Fibroblast of lung (primary cell): ENCODE measurements around the gene SELENOK. TPM values are rescaled to one million over a fixed set of nuclear protein-coding genes. Genes with fewer than 3 reads are reported as not detected.
"Not testable (repeated sequence)": the region's sequence is repeated elsewhere in the genome, so short reads cannot be mapped to it uniquely, and the experiment has no call there.

Source experiments
- DNase-seq, 2 donors: peaks; one replicate each; pipeline versions ENCODE4 v3.0.0 to v3.0.0-alpha.2; 2010; ENCODE audit warnings: low read depth in 2 of 2
- H2AFZ ChIP-seq: 2 replicates; pipeline ENCODE4 v1.5.1; 2012; ENCODE audit warnings: low read length, control low read depth, inconsistent platforms
- H3K27ac ChIP-seq: 2 replicates; pipeline ENCODE4 v1.5.1; 2011; ENCODE audit warnings: low read length, control low read depth; ENCODE audit not compliant: insufficient read depth
- H3K27me3 ChIP-seq: 2 replicates; pipeline ENCODE4 v1.5.1; 2011; ENCODE audit warnings: mild to moderate bottlenecking, low read length; ENCODE audit not compliant: control insufficient read depth, insufficient read depth
- H3K36me3 ChIP-seq: 2 replicates; pipeline ENCODE4 v1.5.1; 2011; ENCODE audit warnings: low read length; ENCODE audit not compliant: control insufficient read depth, insufficient read depth
- H3K4me1 ChIP-seq: 2 replicates; pipeline ENCODE4 v1.5.1; 2011; ENCODE audit warnings: low read length; ENCODE audit not compliant: control insufficient read depth, insufficient read depth; ENCODE audit errors: extremely low read depth
- H3K4me2 ChIP-seq: 2 replicates; pipeline ENCODE4 v1.5.1; 2011; ENCODE audit warnings: low read length, control low read depth; ENCODE audit not compliant: insufficient read depth; ENCODE audit errors: extremely low read depth
- H3K4me3 ChIP-seq, 4 experiments: fragments of 200-600 bp in 1 of 4; sonication (generic) in 1 of 4; replicated peaks in 1 of 4; 2 replicates each; pipeline ENCODE4 v1.5.1; 2011 to 2016; ENCODE audit warnings: low read length in 4 of 4, low read depth in 3 of 4, mild to moderate bottlenecking in 3 of 4, control low read depth in 2 of 4, inconsistent platforms in 1 of 4, mixed read lengths in 1 of 4; ENCODE audit not compliant: insufficient read depth in 1 of 4; ENCODE audit errors: control extremely low read depth in 1 of 4
- H3K79me2 ChIP-seq: 2 replicates; pipeline ENCODE4 v1.5.1; 2012; ENCODE audit warnings: mild to moderate bottlenecking, low read length, inconsistent platforms; ENCODE audit not compliant: control insufficient read depth, insufficient read depth
- H3K9ac ChIP-seq: 2 replicates; pipeline ENCODE4 v1.5.1; 2011; ENCODE audit warnings: mild to moderate bottlenecking, low read length, control low read depth; ENCODE audit not compliant: insufficient read depth
- H3K9me3 ChIP-seq: 2 replicates; pipeline ENCODE4 v1.5.1; 2012; ENCODE audit warnings: low read depth, low read length; ENCODE audit not compliant: control insufficient read depth, insufficient read depth
- H4K20me1 ChIP-seq: 2 replicates; pipeline ENCODE4 v1.5.1; 2011; ENCODE audit warnings: low read length; ENCODE audit not compliant: control insufficient read depth, insufficient read depth; ENCODE audit errors: extremely low read depth
- EZH2 ChIP-seq: IDR thresholded peaks from 2 replicates; pipeline ENCODE4 v1.5.1; 2012; ENCODE audit warnings: low read length, control low read depth, mild to moderate bottlenecking; ENCODE audit errors: missing control alignments
- polyA plus RNA-seq, 2 donors: library from polyadenylated mRNA; depleted of rRNA in 1 of 2; stranded (reverse) in 1 of 2; unstranded in 1 of 2; fragments of >200 nt; gene quantifications; 2 replicates each; pipeline ENCODE4 v1.2.1, GENCODE V29; 2011 to 2012; ENCODE audit warnings: missing spikeins in 1 of 2
- total RNA-seq: library from RNA; depleted of rRNA; stranded (reverse); fragments of >200 nt; gene quantifications from 2 replicates; pipeline ENCODE4 v1.2.1, GENCODE V29; 2014
- TF ChIP-seq, protein P1 (sequence below), 2 donors: IDR thresholded peaks in 1 of 2; conservative IDR thresholded peaks in 1 of 2; 1 replicate in 1 of 2; 2 replicates in 1 of 2; pipeline ENCODE4 v1.5.1; 2011 to 2012; ENCODE audit warnings: low read length in 2 of 2, control low read depth in 1 of 2, inconsistent platforms in 1 of 2, low read depth in 1 of 2, mild to moderate bottlenecking in 1 of 2

SELENOK gene
- total and polyA plus RNA-seq, 2 donors (not counting 1 experiment from before 2014, with no cell fraction given): 26.9 to 40.1 TPM

DNA sequence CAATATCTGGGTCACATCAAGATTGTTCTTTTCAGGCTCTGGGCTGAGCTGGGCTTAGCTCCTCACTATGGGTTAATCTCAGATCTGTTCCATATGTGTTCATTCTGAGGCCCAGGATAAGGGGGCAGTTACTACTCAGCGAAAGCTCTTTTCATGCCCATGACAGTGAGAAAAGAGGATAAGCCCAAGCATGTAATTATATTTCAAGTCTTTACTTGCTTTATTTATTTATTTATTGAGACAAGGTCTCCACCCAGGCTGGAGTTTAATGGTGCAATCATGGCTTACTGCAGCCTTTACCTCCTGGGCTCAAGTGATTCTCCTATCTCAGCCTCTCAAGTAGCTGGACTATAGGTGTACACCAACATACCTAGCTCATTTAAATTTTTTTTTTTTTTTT lies 44.7 kb upstream of the SELENOK start:
- no peaks in the 10 kb centered on the region for H4K20me1 ChIP-seq
- H3K27ac ChIP-seq: no peak overlapping the region
- no peak overlapping the region for H3K9ac ChIP-seq
- H3K4me3 ChIP-seq: no peak overlapping the region
- no peaks in the 10 kb centered on the region for H3K27me3 ChIP-seq
- H3K36me3 ChIP-seq: no peaks in the 10 kb centered on the region
- H2AFZ ChIP-seq: no peak overlapping the region
- no peak for DNase-seq
- no peaks in the 10 kb centered on the region for H3K9me3 ChIP-seq
- H3K4me2 ChIP-seq: no peak overlapping the region
- no peaks in the 10 kb centered on the region for H3K4me1 ChIP-seq
- TF ChIP-seq EZH2: no peak
- TF ChIP-seq, protein P1, sequence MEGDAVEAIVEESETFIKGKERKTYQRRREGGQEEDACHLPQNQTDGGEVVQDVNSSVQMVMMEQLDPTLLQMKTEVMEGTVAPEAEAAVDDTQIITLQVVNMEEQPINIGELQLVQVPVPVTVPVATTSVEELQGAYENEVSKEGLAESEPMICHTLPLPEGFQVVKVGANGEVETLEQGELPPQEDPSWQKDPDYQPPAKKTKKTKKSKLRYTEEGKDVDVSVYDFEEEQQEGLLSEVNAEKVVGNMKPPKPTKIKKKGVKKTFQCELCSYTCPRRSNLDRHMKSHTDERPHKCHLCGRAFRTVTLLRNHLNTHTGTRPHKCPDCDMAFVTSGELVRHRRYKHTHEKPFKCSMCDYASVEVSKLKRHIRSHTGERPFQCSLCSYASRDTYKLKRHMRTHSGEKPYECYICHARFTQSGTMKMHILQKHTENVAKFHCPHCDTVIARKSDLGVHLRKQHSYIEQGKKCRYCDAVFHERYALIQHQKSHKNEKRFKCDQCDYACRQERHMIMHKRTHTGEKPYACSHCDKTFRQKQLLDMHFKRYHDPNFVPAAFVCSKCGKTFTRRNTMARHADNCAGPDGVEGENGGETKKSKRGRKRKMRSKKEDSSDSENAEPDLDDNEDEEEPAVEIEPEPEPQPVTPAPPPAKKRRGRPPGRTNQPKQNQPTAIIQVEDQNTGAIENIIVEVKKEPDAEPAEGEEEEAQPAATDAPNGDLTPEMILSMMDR (conservative IDR thresholded peaks at IDR 0.05 in 1 of 2, IDR thresholded peaks at IDR 0.05 in 1 of 2; ENCODE audit: low read depth in 1 of 2, low read length in 2 of 2): no peak
- H3K79me2 ChIP-seq: no peaks in the 10 kb centered on the region

GRCh38 chr3:53935283-53935901 lies 43.7 kb upstream of the SELENOK start:
- H3K9ac ChIP-seq: no peak overlapping the region
- no peak overlapping the region for H2AFZ ChIP-seq
- no peaks in the 10 kb centered on the region for H4K20me1 ChIP-seq
- no peak overlapping the region for H3K27ac ChIP-seq
- no peaks in the 10 kb centered on the region for H3K27me3 ChIP-seq
- H3K9me3 ChIP-seq: no peaks in the 10 kb centered on the region
- no peak for DNase-seq
- TF ChIP-seq EZH2: no peak
- TF ChIP-seq, protein P1 (conservative IDR thresholded peaks at IDR 0.05 in 1 of 2, IDR thresholded peaks at IDR 0.05 in 1 of 2; ENCODE audit: low read depth in 1 of 2, low read length in 2 of 2): no peak
- no peaks in the 10 kb centered on the region for H3K79me2 ChIP-seq
- H3K4me2 ChIP-seq: no peak overlapping the region
- H3K4me3 ChIP-seq: no peak overlapping the region
- no peaks in the 10 kb centered on the region for H3K4me1 ChIP-seq
- H3K36me3 ChIP-seq: no peaks in the 10 kb centered on the region

DNA sequence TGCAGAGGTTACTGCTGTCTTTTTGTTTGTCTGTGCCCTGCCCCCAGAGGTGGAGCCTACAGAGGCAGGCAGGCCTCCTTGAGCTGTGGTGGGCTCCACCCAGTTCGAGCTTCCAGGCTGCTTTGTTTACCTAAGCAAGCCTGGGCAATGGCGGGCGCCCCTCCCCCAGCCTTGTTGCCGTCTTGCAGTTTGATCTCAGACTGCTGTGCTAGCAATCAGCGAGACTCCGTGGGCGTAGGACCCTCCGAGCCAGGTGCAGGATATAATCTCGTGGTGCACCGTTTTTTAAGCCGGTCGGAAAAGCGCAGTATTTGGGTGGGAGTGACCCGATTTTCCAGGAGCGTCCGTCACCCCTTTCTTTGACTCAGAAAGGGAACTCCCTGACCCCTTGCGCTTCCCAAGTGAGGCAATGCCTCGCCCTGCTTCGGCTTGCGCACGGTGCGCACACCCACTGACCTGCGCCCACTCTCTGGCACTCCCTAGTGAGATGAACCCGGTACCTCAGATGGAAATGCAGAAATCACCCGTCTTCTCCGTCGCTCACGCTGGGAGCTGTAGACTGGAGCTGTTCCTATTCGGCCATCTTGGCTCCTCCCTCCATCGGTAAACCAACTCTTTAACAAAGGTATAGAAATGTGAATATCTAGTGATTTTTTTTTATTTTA lies 35.7 kb upstream of the SELENOK start:
- H3K27me3 ChIP-seq, H3K4me1 ChIP-seq, H2AFZ ChIP-seq, H3K36me3 ChIP-seq, H3K9ac ChIP-seq, H3K4me2 ChIP-seq, H3K4me3 ChIP-seq, DNase-seq, H3K79me2 ChIP-seq, H4K20me1 ChIP-seq, H3K27ac ChIP-seq, H3K9me3 ChIP-seq: not testable (repeated sequence)
